GM19023 (cell line): ENCODE measurements around the gene LRRC56.

Experiments used
- ATAC-seq: cut with Tn5 transposase; IDR thresholded peaks from one replicate; pipeline ENCODE4 v1.9.1; 2021; ENCODE audit warnings: mild to moderate bottlenecking, moderate library complexity; ENCODE audit not compliant: unreplicated experiment

LRRC56 gene

DNA sequence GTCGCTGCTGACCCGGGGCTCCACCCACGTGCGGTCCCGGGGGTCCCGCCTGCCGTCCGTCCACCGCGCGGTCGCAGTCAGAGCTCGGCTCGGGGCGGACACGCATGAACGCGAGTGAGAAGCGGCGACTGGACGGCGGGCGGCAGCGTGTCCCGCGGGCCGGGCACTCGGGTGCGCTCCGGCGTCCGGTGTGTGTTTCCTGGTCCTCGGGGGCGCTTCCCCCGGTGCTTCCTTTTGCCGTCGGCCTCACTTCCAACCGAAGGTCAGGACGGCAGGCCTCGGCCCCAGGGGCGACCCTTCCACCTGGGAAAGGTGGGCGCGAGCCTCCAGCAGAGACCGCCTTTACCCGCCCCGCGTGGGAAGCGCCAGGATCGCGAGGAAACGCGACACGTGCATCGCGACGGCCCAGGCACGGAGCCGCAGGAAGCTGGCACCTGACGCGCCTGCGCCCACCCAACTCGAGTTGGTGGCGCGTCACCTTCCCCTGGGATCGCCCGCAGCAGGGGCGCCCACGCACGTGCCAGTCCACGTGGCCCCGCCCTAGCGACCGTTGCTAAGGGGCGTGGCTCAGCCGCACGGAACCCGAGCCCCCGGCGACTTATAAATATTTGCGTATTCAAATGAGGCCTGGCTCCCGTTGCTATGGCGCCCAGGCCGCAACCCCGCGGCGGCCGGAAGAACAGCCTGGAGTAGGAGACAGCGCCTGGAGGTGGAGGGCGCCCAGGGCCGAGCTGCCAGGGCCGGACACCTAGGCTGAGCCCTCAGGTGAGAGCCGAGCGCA lies at the start of gene LRRC56:
TSS of gene LRRC56 (plus strand) at position 687 of the 781 bp plus-strand sequence. CDS start 3,158 bp downstream, outside the sequence.
- ATAC-seq: peak; percentile 40

DNA sequence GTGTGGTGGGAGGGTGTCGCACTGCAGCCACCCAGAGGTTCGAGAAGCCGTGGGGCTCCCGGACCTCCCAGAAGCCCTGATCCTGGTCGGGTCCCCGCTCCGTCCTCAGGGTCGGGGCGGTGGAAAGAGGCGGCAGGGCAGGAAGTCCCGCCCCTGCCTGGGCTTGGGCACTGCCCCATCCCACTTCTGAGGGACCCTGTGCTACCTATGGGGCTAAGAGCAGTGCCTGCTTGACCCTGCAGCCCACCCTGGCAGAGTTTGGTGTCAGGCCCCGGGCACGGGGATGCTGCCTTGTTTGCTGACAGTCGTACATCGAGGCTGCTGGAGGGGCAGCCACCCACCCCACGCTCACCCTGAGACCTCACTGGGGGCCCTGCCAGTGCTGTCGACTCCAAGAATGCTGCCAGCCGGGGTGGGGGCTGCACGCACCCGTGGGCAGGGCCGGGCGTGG lies 49.7 kb upstream of the LRRC56 start:
- no peak for ATAC-seq

GRCh38 chr11:488062-488461 lies 49.3 kb upstream of the LRRC56 start:
- no peak for ATAC-seq

DNA sequence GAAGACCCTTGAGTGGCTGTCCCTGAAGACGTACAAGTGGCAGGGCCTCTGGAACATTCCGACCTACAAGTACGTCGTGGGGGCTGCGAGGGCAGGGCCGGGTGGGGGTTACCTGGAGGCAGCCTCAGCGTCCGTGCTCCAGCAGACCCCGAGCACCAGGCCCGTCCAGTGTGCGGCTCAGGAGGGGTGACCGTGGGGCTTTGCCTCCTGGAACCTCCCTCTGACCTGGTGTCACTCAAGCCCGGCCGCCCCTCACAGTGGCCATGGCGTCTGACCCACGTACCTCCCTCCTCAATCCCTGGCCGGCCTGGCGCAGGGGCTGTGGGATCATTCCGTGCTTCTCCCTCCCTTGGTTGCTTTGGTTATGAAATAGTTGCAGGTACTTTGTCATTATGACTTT lies 48.7 kb upstream of the LRRC56 start:
- no peak for ATAC-seq

GRCh38 chr11:488992-489391 lies 48.3 kb upstream of the LRRC56 start:
- no peak for ATAC-seq

DNA sequence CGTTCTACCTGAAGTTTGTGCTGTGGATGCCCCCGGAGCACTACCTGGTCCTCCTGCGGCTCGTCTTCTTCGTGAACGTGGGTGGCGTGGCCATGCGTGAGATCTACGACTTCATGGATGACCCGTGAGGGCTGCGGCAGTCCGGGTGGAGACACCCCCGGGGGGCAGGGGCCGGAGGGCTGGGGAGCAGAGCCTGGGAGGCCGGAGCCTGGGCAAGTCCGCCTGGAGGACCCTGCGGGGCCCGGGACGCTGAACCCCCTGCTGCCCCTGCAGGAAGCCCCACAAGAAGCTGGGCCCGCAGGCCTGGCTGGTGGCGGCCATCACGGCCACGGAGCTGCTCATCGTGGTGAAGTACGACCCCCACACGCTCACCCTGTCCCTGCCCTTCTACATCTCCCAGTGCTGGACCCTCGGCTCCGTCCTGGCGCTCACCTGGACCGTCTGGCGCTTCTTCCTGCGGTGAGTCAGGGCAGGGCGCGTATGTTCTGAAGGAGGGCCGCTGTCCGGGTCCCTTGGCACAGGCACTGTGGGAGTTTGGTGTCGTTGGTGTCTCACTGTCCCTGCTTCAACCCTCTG lies 47.6 kb upstream of the LRRC56 start:
- no peak for ATAC-seq

- ATAC-seq: no peak
These were observed 47.0 kb upstream of the LRRC56 start for GRCh38 chr11:490186-490929.

DNA sequence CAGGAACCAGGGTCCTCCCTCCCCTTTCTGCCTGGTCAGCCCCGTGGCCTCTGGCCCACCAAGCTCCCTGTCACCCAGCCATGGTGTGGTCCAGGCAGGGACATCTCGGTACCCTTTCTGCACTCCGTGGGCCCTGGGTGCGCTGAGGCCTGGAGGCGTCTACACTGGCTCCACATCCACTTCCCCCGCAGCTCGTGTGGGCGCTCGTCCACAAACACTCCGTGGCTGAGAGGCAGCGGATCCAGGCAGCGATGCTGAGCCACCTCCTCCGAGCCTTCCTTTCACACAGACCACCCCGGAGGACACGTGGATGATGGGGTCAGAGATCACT lies 46.4 kb upstream of the LRRC56 start:
- ATAC-seq: no peak

- no peak for ATAC-seq
These were observed 46.0 kb upstream of the LRRC56 start for GRCh38 chr11:491358-491757.

DNA sequence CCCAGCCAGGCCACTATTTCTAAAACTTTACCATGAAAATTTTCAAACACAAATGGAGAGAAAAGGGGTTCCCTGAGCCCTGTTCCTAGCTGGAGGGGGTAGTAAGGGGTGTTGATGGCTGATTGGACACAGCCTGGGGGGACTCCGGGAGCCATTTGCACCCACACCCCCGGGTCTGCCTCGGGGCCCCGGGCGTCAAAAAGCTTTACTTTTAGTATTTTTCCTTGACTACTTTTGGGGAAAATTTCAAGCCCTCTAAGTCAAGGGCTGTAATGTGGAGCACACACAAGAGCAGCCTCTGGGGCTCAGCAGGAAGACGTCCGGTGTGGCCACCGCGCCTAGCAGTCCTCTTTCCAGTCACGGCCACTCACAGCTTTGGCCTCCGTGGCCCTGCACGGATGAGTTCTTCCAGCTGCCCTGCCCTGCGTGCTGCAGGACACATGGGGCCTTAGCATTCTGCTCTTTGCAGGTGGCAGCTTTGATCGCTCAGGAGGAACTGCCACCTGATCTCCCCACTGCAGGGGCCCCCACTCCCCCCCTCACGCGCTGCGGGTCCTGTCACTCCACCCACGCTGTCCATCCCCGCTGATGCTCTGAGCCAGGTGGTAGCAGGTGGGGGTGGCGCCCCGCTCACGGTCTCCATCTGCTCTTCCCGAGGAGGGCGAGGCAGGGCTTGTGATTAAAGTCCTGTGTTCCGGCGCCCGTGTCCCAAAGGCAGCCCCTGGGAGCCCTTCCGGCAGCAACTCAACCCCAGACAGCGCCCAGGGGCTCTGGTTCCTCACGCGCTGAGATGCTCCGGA lies 44.7 kb upstream of the LRRC56 start:
- no peak for ATAC-seq

DNA sequence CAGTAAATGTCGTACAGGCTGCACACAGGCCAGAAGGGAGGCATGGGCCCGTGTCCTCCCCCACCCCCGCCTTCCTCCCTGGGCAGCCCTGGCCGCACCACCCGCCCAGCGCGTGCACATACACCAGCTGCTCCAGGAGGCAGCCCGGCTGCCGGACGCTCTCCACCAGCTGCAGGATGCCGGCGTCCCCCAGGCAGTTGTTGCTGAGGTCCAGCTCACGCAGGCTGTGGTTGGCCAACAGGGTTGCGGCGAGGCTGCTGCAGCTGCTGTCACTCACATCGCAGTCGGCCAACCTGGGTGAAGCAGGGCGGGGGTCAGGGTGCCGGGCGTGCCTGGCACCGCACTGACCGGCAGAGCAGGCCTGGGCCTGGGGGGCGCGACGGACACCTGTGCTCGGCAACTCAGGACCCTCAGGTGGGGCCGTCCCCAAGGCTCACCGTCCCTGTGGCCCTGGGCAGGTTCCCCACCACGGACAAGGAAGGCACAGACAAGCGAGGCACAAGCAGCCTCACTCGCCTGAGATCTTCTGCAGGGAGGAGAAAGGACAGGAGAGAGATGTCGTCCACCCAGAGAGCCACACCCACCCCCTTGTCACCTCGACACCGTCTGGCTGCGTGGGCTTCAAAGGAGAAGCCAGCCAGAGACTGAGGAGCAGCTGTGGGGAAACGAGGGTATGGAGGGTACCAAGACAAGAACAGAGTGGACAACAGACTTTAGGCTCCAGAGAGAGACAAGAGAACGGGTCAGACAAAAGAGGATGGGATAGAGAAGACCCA lies 42.4 kb upstream of the LRRC56 start:
- ATAC-seq: no peak

GRCh38 chr11:495537-495931 lies 41.8 kb upstream of the LRRC56 start:
- no peak for ATAC-seq

- no peak for ATAC-seq
These were observed 40.3 kb upstream of the LRRC56 start for GRCh38 chr11:496834-497564.

DNA sequence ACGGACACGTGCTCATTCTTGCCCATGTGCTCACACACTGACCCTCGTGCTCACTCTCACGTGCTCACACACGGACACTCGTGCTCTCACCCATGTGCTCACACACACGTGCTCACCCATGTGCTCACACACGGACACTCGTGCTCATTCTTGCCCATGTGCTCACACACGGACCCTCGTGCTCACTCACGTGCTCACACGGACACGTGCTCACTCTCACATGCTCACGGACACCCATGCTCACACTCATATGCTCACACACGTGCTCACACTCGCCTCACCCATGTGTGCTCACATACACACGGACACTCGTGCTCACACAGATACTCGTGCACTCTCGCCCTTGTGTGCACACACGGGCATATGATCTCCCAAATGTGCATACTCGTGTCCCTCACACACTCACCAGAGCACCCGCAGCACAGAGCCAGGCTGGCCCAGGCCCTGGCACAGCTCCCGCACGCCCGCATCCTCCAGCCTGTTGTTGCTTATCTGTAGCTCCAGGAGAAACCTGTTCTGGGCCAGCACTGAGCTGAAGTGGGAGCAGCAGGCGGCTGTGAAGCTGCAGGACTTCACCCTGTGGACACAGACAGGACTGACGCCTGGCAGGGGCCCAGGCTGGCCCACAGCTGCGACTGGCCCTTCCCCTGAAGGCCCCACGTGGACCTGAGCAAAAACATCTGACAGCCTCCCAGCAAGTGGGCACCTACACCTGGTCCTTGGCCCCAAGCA lies 39.6 kb upstream of the LRRC56 start:
- no peak for ATAC-seq

DNA sequence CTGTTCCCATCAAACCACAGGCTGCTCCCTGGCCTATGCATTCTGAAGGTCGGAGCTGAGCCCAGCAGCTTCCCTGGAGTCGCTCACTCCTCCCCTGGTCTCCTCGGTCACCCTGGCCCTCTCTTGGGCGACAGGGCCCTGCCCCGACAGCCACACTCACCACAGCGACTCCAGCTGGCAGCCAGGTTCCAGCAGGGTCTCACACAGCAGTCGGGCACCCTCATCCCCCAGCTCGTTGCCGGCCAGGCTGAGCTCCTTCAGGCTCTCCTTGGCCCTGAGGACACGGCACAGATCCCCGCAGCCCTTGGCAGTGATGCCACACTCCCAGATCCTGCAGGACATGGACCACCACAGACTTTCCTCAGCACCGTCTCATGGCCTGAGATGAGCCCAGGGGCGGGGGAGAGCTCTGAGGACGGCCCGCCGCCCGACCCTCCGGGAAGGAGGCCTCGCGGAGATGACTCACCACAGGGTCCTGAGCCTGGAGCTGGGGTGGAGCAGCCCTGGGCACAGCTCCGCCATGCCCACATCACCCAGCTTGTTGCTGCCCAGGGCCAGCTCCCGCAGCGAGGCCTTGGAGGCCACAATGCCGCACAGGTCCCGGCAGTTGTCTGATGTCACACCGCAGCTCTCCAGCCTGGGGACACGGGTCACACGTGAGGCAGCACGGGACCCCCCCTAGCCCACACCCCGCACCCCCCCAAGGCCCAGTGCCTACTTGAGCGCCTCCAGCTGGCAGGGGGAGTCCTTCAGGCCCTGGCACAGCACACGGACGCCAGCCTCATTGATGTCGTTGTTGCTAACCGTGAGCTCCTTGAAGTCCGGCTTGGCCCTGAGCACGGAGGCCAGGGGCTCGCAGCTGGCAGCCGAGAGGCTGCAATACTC lies 38.8 kb upstream of the LRRC56 start:
- ATAC-seq: no peak

DNA sequence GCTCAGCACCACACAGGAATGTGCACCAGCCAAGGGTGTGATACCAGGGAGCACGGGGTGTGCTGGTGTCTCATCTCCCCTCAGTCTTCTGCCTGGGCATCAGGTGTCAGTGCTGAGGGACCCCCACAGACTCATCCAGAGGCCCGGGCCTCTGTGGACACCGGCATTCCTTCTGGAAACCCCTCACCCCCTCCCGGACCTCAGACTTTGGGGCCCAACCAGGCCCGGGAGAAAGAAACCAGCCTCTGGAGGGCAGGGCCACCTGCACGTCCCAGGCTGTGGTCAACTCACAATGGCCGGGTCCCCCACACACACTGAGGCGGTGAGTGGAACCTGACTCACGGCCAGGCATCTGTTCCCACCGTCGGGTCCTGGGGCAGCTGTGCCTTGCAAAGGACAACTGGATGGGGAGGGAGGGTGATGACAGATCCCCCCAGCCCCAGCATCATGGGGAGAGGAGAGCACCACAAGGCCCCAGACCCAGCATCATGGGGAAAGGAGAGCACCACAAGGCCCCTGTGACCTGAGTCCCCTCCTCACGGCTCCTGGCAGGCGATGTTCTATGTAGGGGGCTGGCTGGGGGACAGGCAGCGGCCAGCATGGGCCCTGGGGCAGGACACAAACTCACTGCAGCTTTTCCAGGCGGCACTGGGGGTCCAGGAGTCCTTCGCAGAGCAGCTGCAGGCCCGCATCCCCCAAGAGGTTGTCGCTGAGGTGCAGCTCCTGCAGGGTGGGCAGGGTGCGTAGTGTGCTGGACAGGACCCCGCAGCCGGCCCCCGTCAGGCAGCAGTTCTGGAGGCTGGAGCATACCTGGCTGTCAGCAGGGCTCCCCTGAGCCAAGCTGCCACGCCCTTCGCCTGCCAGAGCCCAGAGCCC lies 37.9 kb upstream of the LRRC56 start:
- no peak for ATAC-seq

GRCh38 chr11:501001-501682 lies 36.2 kb upstream of the LRRC56 start:
- ATAC-seq: no peak
